GM19468 (cell line): Measurements from ENCODE around the gene TAOK3.
"Not testable (repeated sequence)": the region's sequence is repeated elsewhere in the genome, so short reads cannot be mapped to it uniquely, and the experiment has no call there.

Experiments used
- ATAC-seq: cut with Tn5 transposase; IDR thresholded peaks from one replicate; pipeline ENCODE4 v1.9.1; 2021; ENCODE audit warnings: mild to moderate bottlenecking, moderate library complexity, moderate number of reproducible peaks; ENCODE audit not compliant: unreplicated experiment; ENCODE audit errors: extremely low read depth

Gene TAOK3

DNA sequence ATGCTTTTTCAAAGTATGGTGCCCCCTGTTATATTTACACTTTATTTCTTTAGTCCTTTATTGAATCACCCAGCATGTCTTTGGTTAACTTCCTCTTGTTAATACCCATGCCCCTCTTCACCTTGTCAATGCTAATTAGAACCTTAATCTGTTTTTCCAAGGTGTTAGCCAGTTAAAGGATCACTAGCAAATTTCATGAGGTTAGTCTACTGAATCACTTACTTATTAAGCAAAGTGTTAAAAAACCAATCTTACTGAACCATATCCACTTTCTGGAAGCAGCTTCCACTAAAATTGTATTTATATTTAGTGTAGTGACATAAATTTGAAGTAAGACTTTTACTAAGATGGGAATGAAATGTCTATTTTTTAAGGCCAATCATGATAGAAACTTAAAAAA lies 27.9 kb downstream of the TAOK3 start:
- ATAC-seq, result no peak

- ATAC-seq, result no peak
These were observed 30.6 kb downstream of the TAOK3 start for GRCh38 chr12:118342090-118342489.

GRCh38 chr12:118337194-118337838 lies 35.4 kb downstream of the TAOK3 start:
- ATAC-seq, result no peak

- no peak for ATAC-seq
These were observed 36.6 kb downstream of the TAOK3 start for GRCh38 chr12:118336123-118336522.

GRCh38 chr12:118334939-118335567 lies 37.7 kb downstream of the TAOK3 start:
- no peak for ATAC-seq

- ATAC-seq, result no peak
These were observed 38.5 kb downstream of the TAOK3 start for GRCh38 chr12:118334241-118334640.

GRCh38 chr12:118332511-118332910 lies 40.2 kb downstream of the TAOK3 start:
- no peak for ATAC-seq

- ATAC-seq, result peak; percentile 19
These were observed 42.2 kb downstream of the TAOK3 start for GRCh38 chr12:118330421-118331018.

GRCh38 chr12:118328486-118329330 lies 44.0 kb downstream of the TAOK3 start:
- ATAC-seq, result no peak

DNA sequence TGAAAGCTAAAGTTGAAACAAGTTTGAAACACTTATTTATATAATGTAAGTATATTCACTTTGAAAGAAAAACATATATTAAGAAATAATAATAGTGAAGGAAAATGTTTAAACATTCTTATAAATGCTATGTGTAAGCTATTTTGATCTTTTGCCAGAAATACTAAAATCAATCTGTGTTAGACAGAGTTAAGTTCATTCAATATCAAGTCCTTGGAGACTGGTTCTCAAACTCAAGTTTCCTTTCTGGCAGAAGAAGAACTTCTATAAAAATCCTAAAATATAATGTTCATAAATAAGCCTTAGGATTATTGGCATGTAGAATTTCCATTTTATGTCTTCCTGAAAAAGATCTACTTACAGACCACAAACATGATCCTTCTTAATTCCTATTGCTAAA lies 45.3 kb downstream of the TAOK3 start:
- no peak for ATAC-seq

GRCh38 chr12:118326991-118327390 lies 45.7 kb downstream of the TAOK3 start:
- ATAC-seq, result no peak

GRCh38 chr12:118325081-118325480 lies 47.6 kb downstream of the TAOK3 start:
- ATAC-seq, result no peak

DNA sequence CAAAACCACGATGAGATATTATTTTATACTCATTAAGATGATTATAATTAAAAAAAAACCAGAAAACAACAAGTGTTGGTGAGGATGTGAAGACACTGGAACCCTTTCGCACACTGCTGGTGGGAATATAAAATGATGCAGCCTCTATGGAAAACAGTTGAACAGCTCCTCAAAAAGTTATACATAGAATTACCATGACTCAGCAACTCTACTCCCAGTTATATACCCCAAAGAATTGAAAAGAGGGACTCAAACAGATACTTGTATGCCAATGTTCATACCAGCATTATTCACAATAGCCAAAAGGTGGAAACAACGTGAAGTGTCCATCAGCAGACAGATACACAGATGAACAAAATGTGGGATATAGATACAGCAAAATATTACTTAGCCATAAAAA lies 53.1 kb downstream of the TAOK3 start:
- no peak for ATAC-seq

- no peak for ATAC-seq
These were observed 54.0 kb downstream of the TAOK3 start for GRCh38 chr12:118318744-118319143.

GRCh38 chr12:118317729-118318128 lies 55.0 kb downstream of the TAOK3 start:
- no peak for ATAC-seq

GRCh38 chr12:118315821-118316220 lies 56.9 kb downstream of the TAOK3 start:
- no peak for ATAC-seq

- peak; percentile 66 for ATAC-seq
These were observed 60.1 kb downstream of the TAOK3 start for GRCh38 chr12:118312578-118312977.

DNA sequence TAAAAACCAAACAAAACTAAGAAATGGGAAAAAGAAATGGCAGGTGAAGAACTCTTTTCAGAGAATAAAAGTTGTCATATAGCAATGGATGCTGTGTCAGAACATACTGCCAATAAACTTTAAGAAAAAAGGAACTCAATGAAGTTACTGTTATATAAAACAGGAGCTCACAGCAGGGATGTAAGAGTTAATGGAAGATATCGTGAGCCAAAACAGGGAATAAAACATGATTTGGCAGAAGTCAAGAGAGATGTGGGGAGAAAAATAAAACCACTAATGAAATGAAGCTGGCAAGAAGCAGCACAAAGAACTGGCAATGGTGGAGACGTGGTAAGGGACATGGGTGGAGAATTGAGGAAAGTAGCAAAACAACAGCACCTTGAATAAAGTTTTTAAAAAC lies 61.0 kb downstream of the TAOK3 start:
- ATAC-seq, result no peak

DNA sequence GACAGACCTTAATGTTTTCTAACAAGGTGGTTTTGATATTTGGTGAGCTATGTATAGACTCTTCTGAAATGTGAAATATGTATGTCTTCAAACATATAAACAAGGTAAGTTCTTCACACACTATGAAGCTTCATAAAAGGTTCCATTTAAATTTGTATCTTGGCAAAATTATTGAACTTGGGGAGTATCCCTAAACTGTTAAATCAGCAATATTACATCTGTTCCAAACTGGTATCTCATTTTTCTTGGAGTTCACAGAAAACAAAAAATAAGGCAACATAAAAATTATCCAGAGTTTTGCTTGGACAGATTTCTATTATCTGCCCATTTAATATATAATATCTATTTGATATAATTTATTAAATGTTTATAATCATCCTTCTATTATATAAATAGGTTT lies 62.4 kb downstream of the TAOK3 start:
- no peak for ATAC-seq

DNA sequence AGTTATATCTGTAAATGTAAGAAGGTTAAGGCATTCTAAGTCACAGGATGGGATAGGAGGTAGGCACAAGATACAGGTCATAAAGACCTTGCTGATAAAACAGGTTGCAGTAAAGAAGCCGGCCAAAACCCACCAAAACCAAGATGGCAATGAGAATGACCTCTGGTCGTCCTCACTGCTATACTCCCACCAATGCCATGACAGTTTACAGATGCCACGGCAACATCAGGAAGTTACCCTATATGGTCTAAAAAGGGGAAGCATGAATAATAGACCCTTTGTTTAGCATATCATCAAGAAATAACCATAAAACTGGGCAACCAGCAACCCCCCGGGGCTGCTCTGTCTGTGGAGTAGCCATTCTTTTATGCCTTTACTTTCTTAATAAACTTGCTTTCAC lies 64.7 kb downstream of the TAOK3 start:
- not testable (repeated sequence) for ATAC-seq
